Parathyroid adenoma (tissue), 2 donors: Measurements from ENCODE around the gene PHF5A.

ENCODE experiments used
- H2AFZ ChIP-seq: fragments of 300-600 bp; sonication (generic); one replicate; pipeline ENCODE4 v1.7.0; 2017; ENCODE audit warnings: antibody characterized with exemption, mild to moderate bottlenecking
- H3K27ac ChIP-seq: fragments of 300-600 bp; sonication (generic); one replicate; pipeline ENCODE4 v1.7.0; 2017
- H3K27me3 ChIP-seq: fragments of 300-600 bp; sonication (generic); one replicate; pipeline ENCODE4 v1.7.0; 2017; ENCODE audit warnings: low read length; ENCODE audit not compliant: control insufficient read depth, insufficient read depth
- H3K36me3 ChIP-seq: fragments of 300-600 bp; sonication (generic); one replicate; pipeline ENCODE4 v1.7.0; 2017; ENCODE audit warnings: low read length; ENCODE audit not compliant: control insufficient read depth, insufficient read depth
- H3K4me1 ChIP-seq: fragments of 300-600 bp; sonication (generic); one replicate; pipeline ENCODE4 v1.7.0; 2017; ENCODE audit warnings: control low read depth
- H3K4me2 ChIP-seq: fragments of 300-600 bp; sonication (generic); one replicate; pipeline ENCODE4 v1.7.0; 2017; ENCODE audit warnings: low read length
- H3K4me3 ChIP-seq: fragments of 300-600 bp; sonication (generic); one replicate; pipeline ENCODE4 v1.7.0; 2017; ENCODE audit warnings: low read depth, low read length
- H3K79me2 ChIP-seq: fragments of 300-600 bp; sonication (generic); one replicate; pipeline ENCODE4 v1.7.0; 2017; ENCODE audit warnings: control low read depth
- H3K9ac ChIP-seq: fragments of 300-600 bp; sonication (generic); one replicate; pipeline ENCODE4 v1.7.0; 2017; ENCODE audit warnings: mild to moderate bottlenecking
- H3K9me3 ChIP-seq: fragments of 300-600 bp; sonication (generic); one replicate; pipeline ENCODE4 v1.7.0; 2017; ENCODE audit warnings: low read length; ENCODE audit not compliant: control insufficient read depth
- CTCF ChIP-seq: fragments of 300-600 bp; sonication (generic); IDR thresholded peaks from one replicate; pipeline ENCODE4 v1.7.0; 2017; ENCODE audit warnings: antibody characterized with exemption, mild to moderate bottlenecking
- donor health status: primary hyperparathyroidism.

The PHF5A gene

GRCh38 chr22:41485033-41485432 lies 16.5 kb upstream of the PHF5A start:
- Histone ChIP-seq H3K9me3 (no peaks in the 10 kb centered on the region), H3K4me2 (no peak overlapping the region), H3K36me3 (no peaks in the 10 kb centered on the region), H3K27ac (no peak overlapping the region), H3K27me3 (no peaks in the 10 kb centered on the region), H3K9ac (no peak overlapping the region), H3K4me3 (no peak overlapping the region), H3K79me2 (peaks cover 37% of the 10 kb centered on the region), H2AFZ (no peak overlapping the region), H3K4me1 (peaks cover 35% of the 10 kb centered on the region)
- TF ChIP-seq CTCF: no peak

DNA sequence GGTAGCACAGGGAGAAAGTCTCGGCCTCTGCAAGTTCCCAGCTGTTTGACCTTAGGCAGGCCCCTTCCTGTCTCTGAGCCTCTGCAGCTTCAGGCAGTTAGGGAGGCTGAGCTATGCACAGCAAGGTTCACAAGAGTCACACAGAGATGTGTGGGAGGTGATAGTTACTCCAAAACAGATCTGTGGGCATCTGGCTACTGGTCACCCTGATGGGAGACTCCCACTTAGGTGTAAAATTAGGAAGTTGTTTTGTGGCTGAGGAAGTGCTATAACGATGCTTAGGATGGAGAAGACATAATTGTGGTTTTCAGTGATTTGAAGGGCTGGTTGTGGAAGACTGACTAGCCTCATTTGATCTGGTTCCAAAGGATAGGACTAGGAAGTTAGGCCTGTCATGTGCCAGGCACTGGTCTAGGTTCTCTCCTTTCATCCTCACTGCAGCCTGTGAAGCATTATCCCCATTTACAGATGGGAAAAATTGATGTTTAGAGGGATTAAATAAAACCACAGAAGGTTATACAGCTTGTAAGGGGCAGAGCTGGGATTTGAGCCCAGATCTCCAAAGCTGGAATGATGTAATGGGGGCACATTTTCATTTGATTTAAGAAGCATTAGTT lies 13.9 kb upstream of the PHF5A start:
- Histone ChIP-seq H3K4me2 (no peak overlapping the region), H3K9ac (no peak overlapping the region), H3K27ac (no peak overlapping the region)

DNA sequence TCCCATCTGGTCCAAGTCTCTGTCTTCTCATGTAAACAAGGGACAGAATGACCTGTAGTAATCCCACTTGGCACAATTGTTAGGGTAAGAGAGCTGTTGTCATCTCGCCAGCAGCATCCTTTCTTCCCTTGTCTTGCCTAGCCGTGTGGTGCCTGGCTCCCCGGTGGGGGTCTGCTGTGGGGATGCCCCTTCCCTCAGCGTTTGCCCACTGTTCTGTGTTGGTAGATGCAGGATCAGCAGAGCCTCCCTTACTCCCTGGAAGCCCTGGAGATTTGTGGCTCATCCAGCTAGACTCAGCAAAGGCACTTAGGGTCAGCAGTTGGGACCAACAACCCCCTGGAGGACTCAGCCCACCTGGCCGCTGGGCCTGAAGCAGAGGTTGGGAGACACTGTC lies 13.4 kb upstream of the PHF5A start:
- Histone ChIP-seq H3K9ac (no peak overlapping the region), H3K27ac (peak overlapping the region; percentile 15), H3K4me1 (peaks cover 22% of the 10 kb centered on the region), H2AFZ (no peak overlapping the region), H3K9me3 (no peaks in the 10 kb centered on the region), H3K4me3 (no peak overlapping the region), H3K27me3 (no peaks in the 10 kb centered on the region), H3K4me2 (no peak overlapping the region), H3K36me3 (no peaks in the 10 kb centered on the region), H3K79me2 (peaks cover 65% of the 10 kb centered on the region)
- TF ChIP-seq CTCF: no peak

More for the DNA sequence above, 13.9 kb upstream of the PHF5A start:
- Histone ChIP-seq H3K36me3 (no peaks in the 10 kb centered on the region), H2AFZ (no peak overlapping the region), H3K79me2 (peaks cover 62% of the 10 kb centered on the region), H3K4me3 (no peak overlapping the region), H3K4me1 (peaks cover 28% of the 10 kb centered on the region), H3K27me3 (no peaks in the 10 kb centered on the region), H3K9me3 (no peaks in the 10 kb centered on the region)
- no peak for TF ChIP-seq CTCF

DNA sequence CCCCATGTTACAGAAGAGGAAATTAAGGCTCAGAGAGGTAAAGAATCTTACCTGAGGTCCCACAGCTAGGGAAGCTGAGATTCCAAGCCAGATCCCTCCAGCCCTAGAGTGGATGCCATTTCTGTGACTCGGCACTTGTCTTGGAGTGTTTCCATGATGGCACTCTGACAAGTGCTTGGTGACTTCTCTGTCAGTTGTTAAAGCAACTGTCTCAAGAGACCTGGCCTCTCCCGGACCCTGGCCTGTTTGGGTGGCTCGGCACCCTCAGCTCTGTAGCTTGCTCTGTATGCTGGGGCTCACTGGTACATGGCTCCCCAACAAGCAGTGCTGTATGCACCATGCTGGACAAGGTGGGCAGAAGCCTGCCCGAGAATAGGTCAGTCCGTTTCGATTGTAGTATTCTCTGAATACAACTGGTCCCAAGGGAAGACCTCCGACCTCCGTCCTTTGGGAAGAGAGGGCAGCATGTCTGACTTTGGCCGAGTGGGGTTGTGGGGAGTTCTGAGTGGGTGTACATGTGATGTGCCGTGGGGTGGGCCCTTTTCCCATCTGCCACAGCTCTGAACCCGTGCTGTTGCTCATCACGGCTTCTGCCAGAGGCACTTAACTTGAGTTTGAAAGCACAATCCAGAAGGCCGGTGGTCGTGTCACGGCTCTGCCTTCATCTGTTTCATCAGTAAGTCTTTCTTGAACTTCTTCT lies 12.8 kb upstream of the PHF5A start:
- no peak overlapping the region for H3K4me3 ChIP-seq
- peak overlapping the region; percentile 37 for H3K27ac ChIP-seq
- no peaks in the 10 kb centered on the region for H3K36me3 ChIP-seq
- H3K27me3 ChIP-seq: no peaks in the 10 kb centered on the region
- no peak for TF ChIP-seq CTCF
- no peak overlapping the region for H3K9ac ChIP-seq
- peak overlapping the region; percentile 7 for H3K4me2 ChIP-seq
- H3K9me3 ChIP-seq: no peaks in the 10 kb centered on the region
- no peak overlapping the region for H2AFZ ChIP-seq
- H3K79me2 ChIP-seq: peaks cover 69% of the 10 kb centered on the region
- H3K4me1 ChIP-seq: peaks cover 20% of the 10 kb centered on the region

DNA sequence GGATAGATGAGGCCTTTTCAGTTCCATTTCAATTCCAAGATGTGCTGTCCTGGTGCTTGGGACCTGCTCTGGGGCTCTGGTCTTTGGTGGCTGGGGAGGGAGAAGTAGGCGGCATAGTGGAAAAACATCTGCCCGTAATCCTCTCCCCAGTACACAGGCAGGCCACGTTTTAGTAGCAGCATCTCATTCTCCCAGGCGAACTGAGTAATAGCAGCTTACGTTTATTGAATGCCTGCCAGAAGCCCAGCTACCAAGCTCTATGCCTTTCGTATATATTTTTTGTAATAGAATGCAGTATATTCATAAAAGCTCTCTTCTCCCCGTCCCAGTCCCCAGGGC lies 11.9 kb upstream of the PHF5A start:
- Histone ChIP-seq H3K4me2 (no peak overlapping the region), H3K27ac (peak overlapping the region; percentile 37), H3K9me3 (no peaks in the 10 kb centered on the region), H3K36me3 (no peaks in the 10 kb centered on the region), H3K27me3 (no peaks in the 10 kb centered on the region), H3K9ac (no peak overlapping the region), H3K4me1 (peaks cover 15% of the 10 kb centered on the region), H3K79me2 (peaks cover 73% of the 10 kb centered on the region), H3K4me3 (no peak overlapping the region), H2AFZ (no peak overlapping the region)
- TF ChIP-seq CTCF: no peak
